Upper lobe of left lung (tissue), 6 donors: ENCODE data around the gene SQOR. TPM values are rescaled to one million over a fixed set of nuclear protein-coding genes. Genes with fewer than 3 reads are reported as not detected.

ENCODE experiments used
- ATAC-seq, 2 donors: fragments of 200-7000 bp; cut with Tn5 transposase; one replicate each; pipeline ENCODE4 v1.9.1; 2022; ENCODE audit warnings: mild to moderate bottlenecking in 2 of 2, moderate library complexity in 2 of 2; ENCODE audit not compliant: low FRiP score in 2 of 2
- DNase-seq, 2 donors: peaks; one replicate each; pipeline ENCODE4 v3.0.0-alpha.2; 2019 to 2020
- H3K27ac ChIP-seq, 4 donors: fragments of 200-600 bp; sonication (generic); one replicate each; pipeline ENCODE4 v1.5.1; 2016 to 2019
- H3K27me3 ChIP-seq, 4 donors: fragments of 200-600 bp; sonication (generic); one replicate each; pipeline ENCODE4 v1.5.1; 2017 to 2019
- H3K36me3 ChIP-seq, 4 donors: fragments of 200-600 bp; sonication (generic); one replicate each; pipeline ENCODE4 v1.5.1; 2016 to 2019
- H3K4me1 ChIP-seq, 4 donors: fragments of 200-600 bp; sonication (generic); one replicate each; pipeline ENCODE4 v1.5.1; 2018 to 2019
- H3K4me3 ChIP-seq, 4 donors: fragments of 200-600 bp; sonication (generic); one replicate each; pipeline ENCODE4 v1.5.1; 2017 to 2019; ENCODE audit warnings: mild to moderate bottlenecking in 2 of 4, moderate library complexity in 1 of 4
- H3K9me3 ChIP-seq, 4 donors: fragments of 200-600 bp; sonication (generic); one replicate each; pipeline ENCODE4 v1.5.1; 2018 to 2019
- EP300 ChIP-seq, 4 donors: sonication (generic); formaldehyde crosslinking; IDR thresholded peaks; one replicate each; pipeline ENCODE4 v1.5.1; 2017; ENCODE audit warnings: antibody characterized with exemption in 4 of 4, control low read depth in 2 of 4
- POLR2A ChIP-seq, 4 donors: fragments of 450-650 bp; IDR thresholded peaks; one replicate each; pipeline ENCODE4 v1.5.1; 2016 to 2017; ENCODE audit warnings: antibody characterized with exemption in 4 of 4, mild to moderate bottlenecking in 2 of 4
- POLR2AphosphoS5 ChIP-seq, 2 donors: sonication (generic); formaldehyde crosslinking; IDR thresholded peaks; one replicate each; pipeline ENCODE4 v1.5.1; 2017; ENCODE audit warnings: antibody characterized with exemption in 2 of 2
- WGBS, 2 donors: methylation state at CpG; one replicate each; pipeline ENCODE4 v1.1.5; 2017 to 2018; 5-methylcytosine and 5-hydroxymethylcytosine counted together
- total RNA-seq, 6 donors: library from RNA; depleted of rRNA in 4 of 6; stranded (reverse); fragments of >200 nt in 4 of 6; gene quantifications; one replicate each; pipeline versions ENCODE4 v1.1.0 to v1.2.1, GENCODE V29; 2016 to 2021
- TF ChIP-seq, protein P1 (sequence below), 6 experiments: fragments of 450-650 bp in 4 of 6; fragments of 200-600 bp in 2 of 6; sonication (generic) in 2 of 6; IDR thresholded peaks; one replicate each; pipeline ENCODE4 v1.5.1; 2016 to 2019; ENCODE audit warnings: antibody characterized with exemption in 6 of 6
- donor health status: DM: no; HTN: no; CAD: no; lungs with moderate emphysema.
- donor health status: DM: no; HTN: yes; CAD: no; lungs with severe emphysema.

The SQOR gene
- total RNA-seq, 6 donors from 2014 or later, result 74.7 to 181 (median 110) TPM

DNA sequence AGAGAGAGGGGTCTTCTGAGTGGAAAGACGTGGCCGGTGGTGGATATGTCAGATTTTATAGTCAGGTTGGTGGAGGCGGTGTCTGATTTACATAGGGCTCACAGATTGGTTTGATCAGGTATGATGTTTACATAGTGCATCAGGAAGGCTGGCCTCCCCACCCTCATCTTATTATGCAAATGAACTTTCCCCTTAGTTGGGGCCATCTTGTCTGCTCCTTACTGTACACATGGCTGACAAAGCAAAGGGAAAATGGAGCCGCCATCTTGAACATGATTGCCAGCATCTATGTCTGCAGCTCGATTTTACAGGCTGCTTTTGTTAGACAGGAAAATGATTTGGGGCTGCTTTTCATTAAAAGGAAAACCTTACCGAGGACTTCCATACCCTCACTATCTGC, 19.9 kb downstream of the SQOR start:
- no peak for DNase-seq
- Histone ChIP-seq H3K4me1 (peaks cover 28 to 65% (median 34%) of the 10 kb centered on the region in 4 donors), H3K27me3 (no peaks in the 10 kb centered on the region), H3K4me3 (no peak overlapping the region), H3K27ac (peak overlapping the region in 3 of 4 donors; percentile 7 to 55 (median 10)), H3K9me3 (no peaks in the 10 kb centered on the region), H3K36me3 (peaks cover 0 to 8% (median 4%) of the 10 kb centered on the region in 4 donors)
- WGBS, 2 donors, result 82 to 97% methylated on average over 6 of the region's 6 CpGs
- TF ChIP-seq, protein P1, sequence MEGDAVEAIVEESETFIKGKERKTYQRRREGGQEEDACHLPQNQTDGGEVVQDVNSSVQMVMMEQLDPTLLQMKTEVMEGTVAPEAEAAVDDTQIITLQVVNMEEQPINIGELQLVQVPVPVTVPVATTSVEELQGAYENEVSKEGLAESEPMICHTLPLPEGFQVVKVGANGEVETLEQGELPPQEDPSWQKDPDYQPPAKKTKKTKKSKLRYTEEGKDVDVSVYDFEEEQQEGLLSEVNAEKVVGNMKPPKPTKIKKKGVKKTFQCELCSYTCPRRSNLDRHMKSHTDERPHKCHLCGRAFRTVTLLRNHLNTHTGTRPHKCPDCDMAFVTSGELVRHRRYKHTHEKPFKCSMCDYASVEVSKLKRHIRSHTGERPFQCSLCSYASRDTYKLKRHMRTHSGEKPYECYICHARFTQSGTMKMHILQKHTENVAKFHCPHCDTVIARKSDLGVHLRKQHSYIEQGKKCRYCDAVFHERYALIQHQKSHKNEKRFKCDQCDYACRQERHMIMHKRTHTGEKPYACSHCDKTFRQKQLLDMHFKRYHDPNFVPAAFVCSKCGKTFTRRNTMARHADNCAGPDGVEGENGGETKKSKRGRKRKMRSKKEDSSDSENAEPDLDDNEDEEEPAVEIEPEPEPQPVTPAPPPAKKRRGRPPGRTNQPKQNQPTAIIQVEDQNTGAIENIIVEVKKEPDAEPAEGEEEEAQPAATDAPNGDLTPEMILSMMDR (IDR thresholded peaks at IDR 0.05), result no peak
- ATAC-seq, result no peak

DNA sequence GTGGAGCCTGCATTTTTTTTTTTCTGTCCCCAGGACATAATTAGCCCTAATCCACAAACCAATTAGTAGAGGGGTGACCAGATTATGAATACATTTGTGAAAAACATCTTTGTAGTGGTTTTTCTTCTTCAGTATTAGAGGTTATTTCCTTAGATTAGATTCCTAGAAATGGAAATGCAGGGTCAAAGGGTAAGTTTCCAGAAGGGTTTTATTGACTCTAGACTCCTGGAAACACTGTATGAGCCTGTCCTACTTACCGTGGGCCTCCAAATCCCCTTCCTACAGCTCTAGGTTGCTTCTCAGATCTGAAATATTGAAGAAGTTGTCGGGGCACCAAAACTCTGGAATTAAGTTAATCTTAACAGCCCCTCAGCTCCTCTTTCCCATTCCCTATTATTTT, 22.4 kb downstream of the SQOR start:
- ATAC-seq (no peak), DNase-seq (no peak)
- Histone ChIP-seq H3K36me3 (peaks cover 0 to 23% (median 9%) of the 10 kb centered on the region in 4 donors), H3K4me3 (no peak overlapping the region), H3K27me3 (no peaks in the 10 kb centered on the region), H3K9me3 (no peaks in the 10 kb centered on the region), H3K4me1 (peaks cover 33 to 62% (median 43%) of the 10 kb centered on the region in 4 donors), H3K27ac (no peak overlapping the region)
- TF ChIP-seq, protein P1 (IDR thresholded peaks at IDR 0.05), result no peak
- TF ChIP-seq EP300 (IDR thresholded peaks at IDR 0.05) (no peak), POLR2A (IDR thresholded peaks at IDR 0.05) (no peak), POLR2AphosphoS5 (IDR thresholded peaks at IDR 0.05) (no peak)
- WGBS, 2 donors, result 88 to 93% methylated on average over 2 of the region's 2 CpGs

DNA sequence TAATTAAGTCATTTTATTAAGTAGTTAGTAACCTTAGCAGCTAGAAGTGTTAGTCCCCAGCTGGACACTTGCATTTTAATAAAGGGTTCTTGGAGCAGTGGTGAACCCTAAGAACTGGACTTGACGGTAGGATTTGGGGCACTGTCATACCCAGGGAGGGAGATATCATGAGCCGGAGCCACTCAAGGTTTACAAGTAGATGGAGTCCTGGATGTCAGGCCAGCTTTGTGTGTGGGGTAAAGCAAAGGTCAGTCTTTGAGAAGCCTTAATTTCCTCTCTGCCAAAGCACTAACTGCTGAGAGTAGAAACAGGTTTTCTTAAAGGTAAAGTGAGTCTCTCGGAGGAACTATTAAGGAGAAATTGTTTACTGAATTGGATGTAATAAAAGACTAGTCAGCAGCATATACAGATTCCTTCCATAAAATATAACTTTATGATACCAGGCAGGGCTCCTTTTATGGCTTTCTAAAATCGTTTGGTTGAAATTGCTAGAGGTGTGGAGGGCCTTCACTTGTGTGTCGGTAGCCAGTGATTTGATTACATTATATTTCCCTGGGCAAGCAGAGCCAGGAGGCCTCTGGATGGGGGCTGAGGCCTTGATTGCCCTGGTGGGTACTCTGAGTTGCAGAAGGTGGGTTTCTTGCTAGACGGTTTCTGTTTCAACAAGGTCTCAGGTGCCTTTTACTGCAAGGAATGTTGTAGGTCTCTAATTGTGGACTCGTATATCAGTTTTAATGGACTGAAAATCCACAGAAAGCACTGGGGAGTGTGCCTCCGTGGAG, 23.1 kb downstream of the SQOR start:
- WGBS, 2 donors, result 67 to 82% methylated on average over 7 to 8 of the region's 8 CpGs
- DNase-seq (no peak), ATAC-seq (no peak)
- H3K27ac ChIP-seq, result no peak overlapping the region
- no peaks in the 10 kb centered on the region for H3K27me3 ChIP-seq
- H3K4me3 ChIP-seq, result no peak overlapping the region
- TF ChIP-seq, protein P1 (IDR thresholded peaks at IDR 0.05), result no peak
- TF ChIP-seq POLR2AphosphoS5 (IDR thresholded peaks at IDR 0.05) (no peak), EP300 (IDR thresholded peaks at IDR 0.05) (no peak), POLR2A (IDR thresholded peaks at IDR 0.05) (no peak)
- peaks cover 0 to 30% (median 16%) of the 10 kb centered on the region in 4 donors for H3K36me3 ChIP-seq
- H3K4me1 ChIP-seq, result peaks cover 33 to 59% (median 43%) of the 10 kb centered on the region in 4 donors
- no peaks in the 10 kb centered on the region for H3K9me3 ChIP-seq

DNA sequence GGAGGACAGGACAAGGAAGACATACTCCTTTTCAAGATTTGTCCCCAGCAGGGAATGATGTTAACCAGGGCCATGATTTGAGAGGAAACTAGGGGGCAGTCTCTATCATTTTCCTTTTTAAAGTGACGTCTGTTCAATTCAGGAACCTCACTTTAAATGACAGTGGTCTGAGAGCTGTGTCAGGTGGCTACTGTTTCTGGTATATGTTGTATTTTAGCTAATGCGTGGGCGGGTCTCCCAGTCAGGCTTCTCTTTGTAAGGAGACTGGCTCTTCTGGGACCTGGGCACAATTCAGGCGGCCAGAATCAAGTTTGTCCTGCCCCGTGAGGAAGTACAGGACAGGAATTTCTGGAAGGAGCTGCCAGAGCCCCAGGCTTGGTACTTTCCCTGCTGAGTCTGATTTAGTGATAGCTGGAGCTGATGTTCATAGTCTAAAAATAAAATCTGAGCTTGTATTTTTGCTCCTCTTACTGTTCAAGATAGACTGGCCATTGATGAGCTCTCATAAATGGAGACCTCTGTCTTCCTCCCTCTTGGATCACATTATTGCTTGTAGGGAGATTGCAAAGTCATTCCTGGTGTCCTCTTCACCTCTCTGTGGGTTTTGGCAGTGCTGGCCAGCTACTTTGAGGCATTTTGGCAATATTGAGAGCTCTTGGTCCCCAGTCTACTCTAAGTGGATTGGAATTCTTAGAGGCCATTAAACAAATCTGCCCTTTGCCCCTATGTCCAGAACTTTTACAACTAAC, 25.6 kb downstream of the SQOR start:
- DNase-seq (peak in 1 of 2 donors; percentile 63), ATAC-seq (no peak)
- peaks cover 14 to 36% (median 30%) of the 10 kb centered on the region in 4 donors for H3K4me1 ChIP-seq
- TF ChIP-seq, protein P1 (IDR thresholded peaks at IDR 0.05), result no peak
- no peak for TF ChIP-seq POLR2A (IDR thresholded peaks at IDR 0.05)
- TF ChIP-seq EP300 (IDR thresholded peaks at IDR 0.05), result no peak
- TF ChIP-seq POLR2AphosphoS5 (IDR thresholded peaks at IDR 0.05), result no peak
- H3K36me3 ChIP-seq, result peaks cover 0 to 53% (median 26%) of the 10 kb centered on the region in 4 donors
- H3K27me3 ChIP-seq, result no peaks in the 10 kb centered on the region
- 48 to 53% methylated on average over 4 to 5 of the region's 5 CpGs for WGBS, 2 donors
- H3K9me3 ChIP-seq, result no peaks in the 10 kb centered on the region
- peak overlapping the region; percentile 7 to 50 (median 46) for H3K27ac ChIP-seq
- no peak overlapping the region for H3K4me3 ChIP-seq
